ENCODE results near the gene TOM1L1. TPM values are rescaled to one million over a fixed set of nuclear protein-coding genes. Genes with fewer than 3 reads are reported as not detected.

TOM1L1 gene
- total RNA-seq, 4 donors from 2014 or later, result 7.1 to 103 (median 55.4) TPM

DNA sequence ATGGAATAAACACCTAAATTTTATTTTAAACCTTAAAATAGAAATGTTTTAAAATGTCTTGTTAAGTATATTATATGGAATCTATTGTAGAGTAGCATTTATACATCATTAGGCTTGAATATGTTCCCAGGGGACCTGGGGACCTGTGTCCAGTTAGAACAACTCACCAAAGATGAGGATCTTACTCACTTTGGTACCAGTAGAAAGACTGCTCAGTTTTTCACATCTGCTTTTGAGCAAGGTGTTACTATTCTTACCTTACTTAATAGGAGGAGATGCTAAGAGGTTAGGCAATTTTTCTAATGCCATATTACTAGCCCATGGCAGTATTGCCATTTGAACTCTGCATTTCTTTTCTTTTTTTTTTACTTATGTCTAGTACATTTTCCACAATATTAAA, 82.6 kb downstream of the TOM1L1 start:
- no peak overlapping the region for H3K27ac ChIP-seq
- H3K4me1 ChIP-seq, result no peaks in the 10 kb centered on the region
- in situ Hi-C loops (cut with MboI; ENCODE audit: low pct_ligation_motif_present in 1 of 4, low pct_unique_long_range_greater_than_20kb in 1 of 4, low sequenced_read_pairs in 3 of 4) (loop anchor here in 2 of 4 donors (25.0 kb wide), 2 partner anchors 529 to 779 kb away; partner anchors contain the start of genes SMIM36 (in 2 of the 2) and PCTP (in 1 of the 2)), intact Hi-C loops (cut with DNase I; ENCODE audit: low total_unique reads) (no loop called here)
- H3K36me3 ChIP-seq, result peaks cover 0 to 5% (median 0%) of the 10 kb centered on the region in 4 donors
- no peaks in the 10 kb centered on the region for H3K27me3 ChIP-seq
- no peak for DNase-seq
- peaks cover 6 to 10% of the 10 kb centered on the region in 2 donors for H3K9me3 ChIP-seq
- no peak overlapping the region for H3K4me3 ChIP-seq
- TF ChIP-seq POLR2AphosphoS5 (IDR thresholded peaks at IDR 0.05) (no peak), POLR2A (IDR thresholded peaks at IDR 0.05) (no peak), EP300 (IDR thresholded peaks at IDR 0.05; ENCODE audit: low read depth) (no peak)
- TF ChIP-seq, protein P1, sequence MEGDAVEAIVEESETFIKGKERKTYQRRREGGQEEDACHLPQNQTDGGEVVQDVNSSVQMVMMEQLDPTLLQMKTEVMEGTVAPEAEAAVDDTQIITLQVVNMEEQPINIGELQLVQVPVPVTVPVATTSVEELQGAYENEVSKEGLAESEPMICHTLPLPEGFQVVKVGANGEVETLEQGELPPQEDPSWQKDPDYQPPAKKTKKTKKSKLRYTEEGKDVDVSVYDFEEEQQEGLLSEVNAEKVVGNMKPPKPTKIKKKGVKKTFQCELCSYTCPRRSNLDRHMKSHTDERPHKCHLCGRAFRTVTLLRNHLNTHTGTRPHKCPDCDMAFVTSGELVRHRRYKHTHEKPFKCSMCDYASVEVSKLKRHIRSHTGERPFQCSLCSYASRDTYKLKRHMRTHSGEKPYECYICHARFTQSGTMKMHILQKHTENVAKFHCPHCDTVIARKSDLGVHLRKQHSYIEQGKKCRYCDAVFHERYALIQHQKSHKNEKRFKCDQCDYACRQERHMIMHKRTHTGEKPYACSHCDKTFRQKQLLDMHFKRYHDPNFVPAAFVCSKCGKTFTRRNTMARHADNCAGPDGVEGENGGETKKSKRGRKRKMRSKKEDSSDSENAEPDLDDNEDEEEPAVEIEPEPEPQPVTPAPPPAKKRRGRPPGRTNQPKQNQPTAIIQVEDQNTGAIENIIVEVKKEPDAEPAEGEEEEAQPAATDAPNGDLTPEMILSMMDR (IDR thresholded peaks at IDR 0.05), result no peak

GRCh38 chr17:54985476-54985875, 84.8 kb downstream of the TOM1L1 start:
- Histone ChIP-seq H3K27me3 (no peaks in the 10 kb centered on the region), H3K4me3 (no peak overlapping the region), H3K27ac (no peak overlapping the region), H3K36me3 (peaks cover 0 to 5% (median 0%) of the 10 kb centered on the region in 4 donors), H3K9me3 (peaks cover 1 to 2% of the 10 kb centered on the region in 2 donors), H3K4me1 (no peaks in the 10 kb centered on the region)
- no peak for DNase-seq
- in situ Hi-C loops (cut with MboI; ENCODE audit: low pct_ligation_motif_present in 1 of 4, low pct_unique_long_range_greater_than_20kb in 1 of 4, low sequenced_read_pairs in 3 of 4) (loop anchor here in 2 of 4 donors (25.0 kb wide), 2 partner anchors 527 to 777 kb away; partner anchors contain the start of genes SMIM36 (in 2 of the 2) and PCTP (in 1 of the 2)), intact Hi-C loops (cut with DNase I; ENCODE audit: low total_unique reads) (no loop called here)
- 87 to 90% methylated on average over 1 of the region's 1 CpG for WGBS, 2 donors (ENCODE audit: low coverage in 1 of 2)
- TF ChIP-seq POLR2AphosphoS5 (IDR thresholded peaks at IDR 0.05) (no peak), POLR2A (IDR thresholded peaks at IDR 0.05) (no peak), EP300 (IDR thresholded peaks at IDR 0.05; ENCODE audit: low read depth) (no peak)
- TF ChIP-seq, protein P1 (IDR thresholded peaks at IDR 0.05), result no peak

GRCh38 chr17:54990118-54990517, 89.5 kb downstream of the TOM1L1 start:
- no peaks in the 10 kb centered on the region for H3K27me3 ChIP-seq
- TF ChIP-seq EP300 (IDR thresholded peaks at IDR 0.05; ENCODE audit: low read depth) (no peak), POLR2A (IDR thresholded peaks at IDR 0.05) (no peak), POLR2AphosphoS5 (IDR thresholded peaks at IDR 0.05) (no peak)
- TF ChIP-seq, protein P1 (IDR thresholded peaks at IDR 0.05), result no peak
- no peaks in the 10 kb centered on the region for H3K9me3 ChIP-seq
- in situ Hi-C loops (cut with MboI; ENCODE audit: low pct_ligation_motif_present in 1 of 4, low pct_unique_long_range_greater_than_20kb in 1 of 4, low sequenced_read_pairs in 3 of 4), result loop anchor here in 3 of 4 donors (10.0 to 25.0 kb wide), 6 partner anchors 305 to 772 kb away; partner anchors contain the start of genes SMIM36 (in 3 of the 3) and PCTP (in 1 of the 3)
- DNase-seq, result no peak
- 92% methylated on average over 3 of the region's 4 CpGs; no CpG with 5 or more reads in 1 of the 2 donors for WGBS, 2 donors (ENCODE audit: low coverage in 1 of 2)
- intact Hi-C loops (cut with DNase I; ENCODE audit: low total_unique reads), result loop anchor here (5.0 kb wide), 1 partner anchor 357 kb away; no protein-coding TSS in a partner anchor
- H3K4me1 ChIP-seq, result no peaks in the 10 kb centered on the region
- no peak overlapping the region for H3K27ac ChIP-seq
- no peak overlapping the region for H3K4me3 ChIP-seq
- peaks cover 0 to 5% (median 0%) of the 10 kb centered on the region in 4 donors for H3K36me3 ChIP-seq

DNA sequence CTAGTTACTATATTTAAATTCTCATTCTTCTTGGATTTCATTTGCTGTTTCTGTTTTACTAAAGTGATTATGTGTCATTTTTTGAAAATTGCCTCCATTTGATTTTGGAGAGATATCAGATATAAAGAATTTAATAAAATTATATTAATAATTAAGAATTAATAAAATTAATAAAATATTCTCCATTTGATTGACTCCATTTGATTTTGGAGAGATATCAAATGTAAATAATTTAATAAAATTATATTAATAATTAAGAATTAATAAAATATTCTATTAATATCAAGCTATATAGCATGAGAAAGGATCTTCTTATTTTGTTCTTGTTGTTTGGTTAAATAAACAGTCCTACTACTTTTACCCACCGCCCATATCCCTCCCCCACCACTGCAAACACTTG, 90.9 kb downstream of the TOM1L1 start:
- no peaks in the 10 kb centered on the region for H3K9me3 ChIP-seq
- in situ Hi-C loops (cut with MboI; ENCODE audit: low pct_ligation_motif_present in 1 of 4, low pct_unique_long_range_greater_than_20kb in 1 of 4, low sequenced_read_pairs in 3 of 4) (loop anchor here in 3 of 4 donors (10.0 to 25.0 kb wide), 6 partner anchors 303 to 771 kb away; partner anchors contain the start of genes SMIM36 (in 3 of the 3) and PCTP (in 1 of the 3)), intact Hi-C loops (cut with DNase I; ENCODE audit: low total_unique reads) (loop anchor here (5.0 kb wide), 1 partner anchor 356 kb away; no protein-coding TSS in a partner anchor)
- H3K27ac ChIP-seq, result no peak overlapping the region
- H3K36me3 ChIP-seq, result peaks cover 0 to 5% (median 0%) of the 10 kb centered on the region in 4 donors
- DNase-seq, result no peak
- TF ChIP-seq, protein P1 (IDR thresholded peaks at IDR 0.05), result no peak
- no peak for TF ChIP-seq EP300 (IDR thresholded peaks at IDR 0.05; ENCODE audit: low read depth)
- no peaks in the 10 kb centered on the region for H3K4me1 ChIP-seq
- H3K4me3 ChIP-seq, result no peak overlapping the region
- 2 to 94% methylated on average over 1 of the region's 1 CpG for WGBS, 2 donors (ENCODE audit: low coverage in 1 of 2)
- H3K27me3 ChIP-seq, result no peaks in the 10 kb centered on the region

Measured in transverse colon (tissue), 4 donors.